ENCODE data around the gene SBSN.

SBSN gene

GRCh38 chr19:35509861-35510625 is 18.1 kb downstream of the SBSN start:
- FAIRE-seq = peak; percentile 88
- peak; percentile 75 for DNase-seq (ENCODE audit: extremely low spot score, insufficient read length, low read depth)

GRCh38 chr19:35509018-35509652 is 19.0 kb downstream of the SBSN start:
- DNase-seq (ENCODE audit: extremely low spot score, insufficient read length, low read depth) (peak; percentile 32), FAIRE-seq (peak; percentile 64)

- FAIRE-seq = no peak
- no peak for DNase-seq (ENCODE audit: extremely low spot score, insufficient read length, low read depth)
Measured at GRCh38 chr19:35508129-35508528, 20.0 kb downstream of the SBSN start.

GRCh38 chr19:35507561-35507960 is 20.6 kb downstream of the SBSN start:
- FAIRE-seq (no peak), DNase-seq (ENCODE audit: extremely low spot score, insufficient read length, low read depth) (no peak)

GRCh38 chr19:35506011-35506410 is 22.1 kb downstream of the SBSN start:
- no peak for DNase-seq (ENCODE audit: extremely low spot score, insufficient read length, low read depth)
- FAIRE-seq = no peak

GRCh38 chr19:35502751-35503150 is 25.4 kb downstream of the SBSN start:
- FAIRE-seq = no peak
- no peak for DNase-seq (ENCODE audit: extremely low spot score, insufficient read length, low read depth)

- DNase-seq (ENCODE audit: extremely low spot score, insufficient read length, low read depth) = no peak
- FAIRE-seq = no peak
Measured at GRCh38 chr19:35501684-35502083, 26.4 kb downstream of the SBSN start.

GRCh38 chr19:35500611-35501010 is 27.5 kb downstream of the SBSN start:
- no peak for DNase-seq (ENCODE audit: extremely low spot score, insufficient read length, low read depth)
- no peak for FAIRE-seq

GRCh38 chr19:35498984-35499527 is 29.1 kb downstream of the SBSN start:
- DNase-seq (ENCODE audit: extremely low spot score, insufficient read length, low read depth) = no peak
- FAIRE-seq = no peak

- DNase-seq (ENCODE audit: extremely low spot score, insufficient read length, low read depth) (no peak), FAIRE-seq (no peak)
Measured at GRCh38 chr19:35498220-35498619, 29.9 kb downstream of the SBSN start.

- FAIRE-seq = no peak
- DNase-seq (ENCODE audit: extremely low spot score, insufficient read length, low read depth) = no peak
Measured at GRCh38 chr19:35497406-35497805, 30.7 kb downstream of the SBSN start.

- DNase-seq (ENCODE audit: extremely low spot score, insufficient read length, low read depth) = peak; percentile 87
- peak; percentile 95 for FAIRE-seq
Measured at GRCh38 chr19:35495107-35496064, 32.7 kb downstream of the SBSN start.

GRCh38 chr19:35493971-35494370 is 34.1 kb downstream of the SBSN start:
- FAIRE-seq (no peak), DNase-seq (ENCODE audit: extremely low spot score, insufficient read length, low read depth) (no peak)

- no peak for DNase-seq (ENCODE audit: extremely low spot score, insufficient read length, low read depth)
- FAIRE-seq = no peak
Measured at GRCh38 chr19:35491836-35492360, 36.2 kb downstream of the SBSN start.

- no peak for DNase-seq (ENCODE audit: extremely low spot score, insufficient read length, low read depth)
- no peak for FAIRE-seq
Measured at GRCh38 chr19:35490364-35490763, 37.7 kb downstream of the SBSN start, which contains the start of gene KRTDAP. TSS of gene KRTDAP (minus strand) at chr19:35490464. CDS start at chr19:35490442, 22 bp downstream.

- FAIRE-seq = no peak
- no peak for DNase-seq (ENCODE audit: extremely low spot score, insufficient read length, low read depth)
Measured at GRCh38 chr19:35488677-35489076, 39.4 kb downstream of the SBSN start.

- DNase-seq (ENCODE audit: extremely low spot score, insufficient read length, low read depth) = no peak
- no peak for FAIRE-seq
Measured at GRCh38 chr19:35487656-35488182, 40.4 kb downstream of the SBSN start.

- DNase-seq (ENCODE audit: extremely low spot score, insufficient read length, low read depth) (no peak), FAIRE-seq (no peak)
Measured at GRCh38 chr19:35486268-35486708, 41.8 kb downstream of the SBSN start.

- peak; percentile 99 for FAIRE-seq
Measured at GRCh38 chr19:35484252-35485036, 43.7 kb downstream of the SBSN start.

More at GRCh38 chr19:35484252-35485036, 43.7 kb downstream of the SBSN start:
- peak; percentile 77 for DNase-seq (ENCODE audit: extremely low spot score, insufficient read length, low read depth)

Data from GM18507 (cell line).